Neural cell (in vitro differentiated cells): ENCODE data around the gene VIPR1.

Experiments
- CTCF ChIP-seq: fragments of 450-650 bp; IDR thresholded peaks from 2 replicates; pipeline ENCODE4 v1.5.1; 2014; ENCODE audit warnings: antibody characterized with exemption, mild to moderate bottlenecking, moderate library complexity; ENCODE audit not compliant: poor library complexity, severe bottlenecking
- EZH2 ChIP-seq: fragments of 200-600, 300-800 bp; shearing (Covaris generic), sonication (generic); IDR thresholded peaks from 2 replicates; pipeline ENCODE4 v1.6.1; 2014; ENCODE audit warnings: antibody characterized with exemption, low read length, borderline replicate concordance, mild to moderate bottlenecking; ENCODE audit not compliant: insufficient read depth, poor library complexity, severe bottlenecking
- MXI1 ChIP-seq: fragments of 450-650 bp; conservative IDR thresholded peaks from 2 replicates; pipeline ENCODE4 v1.6.1; 2014; ENCODE audit warnings: antibody characterized with exemption, mild to moderate bottlenecking; ENCODE audit not compliant: poor library complexity, severe bottlenecking
- REST ChIP-seq: IDR thresholded peaks from 2 replicates; pipeline ENCODE4 v1.6.1; 2012; ENCODE audit warnings: borderline replicate concordance
- SMC3 ChIP-seq: fragments of 450-650 bp; conservative IDR thresholded peaks from 2 replicates; pipeline ENCODE4 v1.6.1; 2014; ENCODE audit warnings: antibody characterized with exemption, mild to moderate bottlenecking, moderate library complexity; ENCODE audit not compliant: poor library complexity

DNA sequence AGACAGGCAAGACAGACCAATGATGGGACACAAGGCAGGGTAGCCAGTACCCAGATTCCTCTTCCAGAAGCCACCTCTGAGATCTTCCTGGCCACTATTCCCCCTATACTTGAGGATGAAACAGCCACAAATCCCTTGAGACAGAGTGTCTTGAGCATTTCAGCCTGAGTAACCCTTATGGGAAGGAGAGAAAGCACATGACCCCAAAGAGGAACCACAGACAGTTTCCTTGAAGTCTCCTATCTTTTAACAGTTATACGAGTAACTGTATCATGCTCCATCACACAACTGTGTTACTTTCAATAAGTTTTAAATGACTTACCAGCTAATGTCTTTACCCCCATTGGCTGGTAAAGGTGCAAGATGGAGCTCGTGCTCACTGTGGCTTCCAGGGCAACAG is 9.3 kb downstream of the VIPR1 start:
- no peak for TF ChIP-seq CTCF
- no peak for TF ChIP-seq REST
- TF ChIP-seq EZH2, result no peak
- TF ChIP-seq SMC3, result no peak
- TF ChIP-seq MXI1, result no peak
